SK-N-SH (cell line): ENCODE measurements around the gene EIF2D. TPM values are rescaled to one million over a fixed set of nuclear protein-coding genes. Genes with fewer than 3 reads are reported as not detected.
"Not testable (repeated sequence)": the region's sequence is repeated elsewhere in the genome, so short reads cannot be mapped to it uniquely, and the experiment has no call there.

Source experiments
- CTCF ChIA-PET: fragments of 300-600, 350-600 bp; formaldehyde crosslinking; extraction: SDS; loops from one replicate; lab custom pipeline; 2021; lab: Yijun Ruan, JAX
- POLR2A ChIA-PET: fragments of 350-600 bp; sonication (Branson Sonifier 250); formaldehyde crosslinking; extraction: SDS; loops from one replicate; lab custom pipeline; 2020; ENCODE audit warnings: antibody characterized with exemption, inconsistent platforms; lab: Yijun Ruan, JAX
- DNase-seq: peaks from one replicate; pipeline ENCODE4 v3.0.0; 2012
- H2AFZ ChIP-seq: fragments of 200-600 bp; sonication (generic); 2 replicates; pipeline ENCODE4 v1.8.1; 2016; ENCODE audit warnings: antibody characterized with exemption, mild to moderate bottlenecking, low read depth
- H3F3A ChIP-seq: fragments of 200-600 bp; sonication (generic); replicated peaks from 2 replicates; pipeline ENCODE3; 2016; ENCODE audit warnings: antibody characterized with exemption, mild to moderate bottlenecking; ENCODE audit not compliant: insufficient read depth
- H3K27ac ChIP-seq, 2 experiments: fragments of 200-500 bp in 1 of 2; fragments of 200-600 bp in 1 of 2; sonication (Bioruptor generic) in 1 of 2; sonication (generic), shearing (Covaris generic) in 1 of 2; 2 replicates each; pipeline versions ENCODE4 v1.5.1 to v1.6.1; 2014 to 2016; ENCODE audit warnings: low read depth in 2 of 2, inconsistent platforms in 1 of 2, low read length in 1 of 2, mild to moderate bottlenecking in 1 of 2, mixed read lengths in 1 of 2
- H3K27me3 ChIP-seq: fragments of 200-600 bp; sonication (generic), shearing (Covaris generic); 2 replicates; pipeline ENCODE4 v1.6.1; 2016; ENCODE audit warnings: mixed run types; ENCODE audit not compliant: insufficient read depth
- H3K36me3 ChIP-seq, 2 experiments: fragments of 200-500 bp in 1 of 2; fragments of 200-600 bp in 1 of 2; sonication (Bioruptor generic) in 1 of 2; sonication (generic) in 1 of 2; replicated peaks in 1 of 2; 2 replicates each; pipeline versions ENCODE3 to v1.5.1; 2014 to 2016; ENCODE audit warnings: low read length in 1 of 2, mild to moderate bottlenecking in 1 of 2; ENCODE audit not compliant: insufficient read depth in 2 of 2, control insufficient read depth in 1 of 2
- H3K4me1 ChIP-seq, 2 experiments: fragments of 200-500 bp in 1 of 2; fragments of 200-600 bp in 1 of 2; sonication (Bioruptor generic) in 1 of 2; sonication (generic), shearing (Covaris generic) in 1 of 2; 2 replicates each; pipeline versions ENCODE4 v1.5.1 to v1.6.1; 2014 to 2016; ENCODE audit warnings: low read depth in 1 of 2, low read length in 1 of 2, mixed run types in 1 of 2; ENCODE audit not compliant: insufficient read depth in 2 of 2, control insufficient read depth in 1 of 2
- H3K4me2 ChIP-seq: fragments of 200-600 bp; sonication (generic), shearing (Covaris generic); 2 replicates; pipeline ENCODE4 v1.6.1; 2017; ENCODE audit warnings: mixed run types
- H3K4me3 ChIP-seq, 2 experiments: fragments of 200-500 bp in 1 of 2; fragments of 200-600 bp in 1 of 2; sonication (Bioruptor generic) in 1 of 2; sonication (generic), shearing (Covaris generic) in 1 of 2; 2 replicates each; pipeline versions ENCODE4 v1.5.1 to v1.8.1; 2014 to 2016; ENCODE audit warnings: low read depth in 2 of 2, inconsistent platforms in 1 of 2, low read length in 1 of 2, mild to moderate bottlenecking in 1 of 2, mixed read lengths in 1 of 2, moderate library complexity in 1 of 2
- H3K79me2 ChIP-seq: fragments of 200-600 bp; sonication (generic); 2 replicates; pipeline ENCODE4 v1.8.1; 2017; ENCODE audit warnings: mild to moderate bottlenecking; ENCODE audit not compliant: insufficient read depth
- H3K9ac ChIP-seq: fragments of 200-600 bp; sonication (generic); 2 replicates; pipeline ENCODE4 v1.6.1; 2017; ENCODE audit warnings: mixed run types
- H3K9me2 ChIP-seq: fragments of 200-600 bp; sonication (generic); 2 replicates; pipeline ENCODE4 v1.6.1; 2017; ENCODE audit warnings: mixed run types
- H3K9me3 ChIP-seq: fragments of 200-600 bp; sonication (generic); 2 replicates; pipeline ENCODE4 v1.6.1; 2017; ENCODE audit warnings: mixed run types, mild to moderate bottlenecking, moderate library complexity
- H4K20me1 ChIP-seq: fragments of 200-600 bp; sonication (generic); 2 replicates; pipeline ENCODE4 v1.6.1; 2017; ENCODE audit warnings: mild to moderate bottlenecking, mixed run types; ENCODE audit not compliant: insufficient read depth
- FOSL2 ChIP-seq: IDR thresholded peaks from 2 replicates; pipeline ENCODE4 v1.4.0; 2012; ENCODE audit warnings: low read depth, mild to moderate bottlenecking, moderate library complexity, borderline replicate concordance
- MXI1 ChIP-seq: IDR thresholded peaks from 2 replicates; pipeline ENCODE4 v1.6.1; 2012; ENCODE audit warnings: mild to moderate bottlenecking, low read depth, low read length, improper control_type of control experiment
- NFIC ChIP-seq: IDR thresholded peaks from 2 replicates; pipeline ENCODE4 v1.4.0; 2012; ENCODE audit warnings: borderline replicate concordance
- RCOR1 ChIP-seq: fragments of 150-350 bp; IDR thresholded peaks from 2 replicates; pipeline ENCODE4 v1.6.1; 2017; ENCODE audit warnings: antibody characterized with exemption, low read length
- TAF1 ChIP-seq: IDR thresholded peaks from 2 replicates; pipeline ENCODE4 v1.6.1; 2012; ENCODE audit warnings: low read depth, mild to moderate bottlenecking, low read length, moderate library complexity, borderline replicate concordance
- YY1 ChIP-seq: IDR thresholded peaks from 2 replicates; pipeline ENCODE4 v1.4.0; 2012; ENCODE audit warnings: low read depth, mild to moderate bottlenecking
- WGBS: methylation state at CpG from one replicate; pipeline ENCODE4 v1.1.6; 2017; ENCODE audit warnings: low lambda C conversion rate; 5-methylcytosine and 5-hydroxymethylcytosine counted together
- polyA plus RNA-seq, 3 experiments: library from polyadenylated mRNA; depleted of rRNA; stranded (reverse); fragments of >200 nt; gene quantifications; 2 replicates each; pipeline ENCODE4 v1.2.3, GENCODE V29; 2012

EIF2D gene
- polyA plus RNA-seq, 1 of the 3 experiments (the other 2 are of a cell fraction) = 59.5 TPM

- Histone ChIP-seq H3K36me3 (peaks cover 15 to 49% of the 10 kb centered on the region in 2 experiments), H3K9me3 (no peaks in the 10 kb centered on the region), H3K4me3 (no peak overlapping the region), H3K9me2 (no peaks in the 10 kb centered on the region)
- no peak for TF ChIP-seq NFIC
- TF ChIP-seq MXI1 = no peak
- TF ChIP-seq YY1 = no peak
- TF ChIP-seq TAF1 = no peak
- no peak for TF ChIP-seq RCOR1
- TF ChIP-seq, all 33 proteins: peak for 0
- POLR2A ChIA-PET = interaction anchor here (0.6 kb wide), 1 partner anchor 49 kb away, joined by 3 read pairs; no protein-coding TSS in a partner anchor
- H2AFZ ChIP-seq = no peak overlapping the region
- peaks cover 4% of the 10 kb centered on the region for H3F3A ChIP-seq
- peaks cover 60% of the 10 kb centered on the region for H3K79me2 ChIP-seq
- peaks cover 0 to 8% of the 10 kb centered on the region in 2 experiments; a peak in 1 of 4 replicates for H3K4me1 ChIP-seq
- H3K27me3 ChIP-seq = no peaks in the 10 kb centered on the region
- H3K9ac ChIP-seq = no peak overlapping the region
- H4K20me1 ChIP-seq = no peaks in the 10 kb centered on the region; the same call in 1 of the 2 replicates
- H3K4me2 ChIP-seq = no peak overlapping the region
- no peak for DNase-seq
- CTCF ChIA-PET = interaction anchor here (0.6 to 2.6 kb wide), 2 partner anchors 15 to 20 kb away, joined by 3 to 11 read pairs; no protein-coding TSS in a partner anchor
- H3K27ac ChIP-seq = no peak overlapping the region
- 96% methylated on average over 3 of the region's 3 CpGs for WGBS
These were observed 30.9 kb upstream of the EIF2D start for GRCh38 chr1:206643118-206643698.

GRCh38 chr1:206642074-206642473 is 29.8 kb upstream of the EIF2D start:
- 91% methylated on average over 2 of the region's 2 CpGs for WGBS
- Histone ChIP-seq H3F3A (peaks cover 13% of the 10 kb centered on the region), H3K79me2 (peaks cover 71% of the 10 kb centered on the region), H3K36me3 (peaks cover 4 to 38% of the 10 kb centered on the region in 2 experiments)
- H3K27ac ChIP-seq, H2AFZ ChIP-seq, H3K9ac ChIP-seq, DNase-seq, H3K9me3 ChIP-seq, H3K4me1 ChIP-seq, H3K4me3 ChIP-seq, H3K9me2 ChIP-seq, H3K27me3 ChIP-seq, H4K20me1 ChIP-seq, H3K4me2 ChIP-seq, POLR2A ChIA-PET: not testable (repeated sequence)
- CTCF ChIA-PET = interaction anchor here (17.3 kb wide), 1 partner anchor 22 kb away, joined by 450 read pairs; no protein-coding TSS in a partner anchor

DNA sequence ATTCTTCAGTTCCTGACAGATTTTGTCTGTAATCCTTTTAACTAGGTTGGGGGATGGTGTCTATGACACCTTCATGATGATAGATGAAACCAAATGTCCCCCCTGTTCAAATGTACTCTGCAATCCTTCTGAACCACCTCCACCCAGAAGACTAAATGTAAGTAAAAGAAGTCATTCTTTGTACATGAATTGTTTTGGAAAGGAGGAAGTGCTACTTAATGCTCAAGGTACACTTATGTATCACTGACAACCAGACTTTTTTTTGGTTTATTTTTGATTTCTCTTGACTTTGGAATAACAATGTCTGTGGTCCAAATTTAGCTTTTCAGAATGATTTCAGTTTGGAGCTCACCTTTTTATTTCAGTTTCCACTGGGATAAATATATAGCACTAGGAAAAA is 25.3 kb upstream of the EIF2D start:
- peaks cover 0 to 30% of the 10 kb centered on the region in 2 experiments for H3K36me3 ChIP-seq
- peak overlapping the region in 1 of 2 experiments; percentile 26; a peak in 2 of 4 replicates for H3K27ac ChIP-seq
- peaks cover 27% of the 10 kb centered on the region for H3F3A ChIP-seq
- no peak for TF ChIP-seq FOSL2
- CTCF ChIA-PET = interaction anchor here (0.6 to 17.3 kb wide), 3 partner anchors 12 to 86 kb away, joined by 3 to 450 read pairs (median 4); no protein-coding TSS in a partner anchor
- H2AFZ ChIP-seq = no peak overlapping the region
- H4K20me1 ChIP-seq = no peaks in the 10 kb centered on the region; the same call in 1 of the 2 replicates
- H3K79me2 ChIP-seq = peaks cover 60% of the 10 kb centered on the region
- no peak overlapping the region for H3K4me3 ChIP-seq
- H3K9ac ChIP-seq = peak overlapping the region; percentile 83; the same call in 1 of the 2 replicates
- no peaks in the 10 kb centered on the region for H3K27me3 ChIP-seq
- H3K4me1 ChIP-seq = peaks cover 18 to 22% of the 10 kb centered on the region in 2 experiments; a peak in 3 of 4 replicates
- DNase-seq = no peak
- POLR2A ChIA-PET = no interaction called here
- H3K4me2 ChIP-seq = peak overlapping the region; percentile 85; the same call in 1 of the 2 replicates
- H3K9me3 ChIP-seq = no peaks in the 10 kb centered on the region
- H3K9me2 ChIP-seq = no peaks in the 10 kb centered on the region
